Measurements from ENCODE around the gene TMEM215.
"Not testable (repeated sequence)": the region's sequence is repeated elsewhere in the genome, so short reads cannot be mapped to it uniquely, and the experiment has no call there.

TMEM215 gene

GRCh38 chr9:32776201-32776600 is 7.1 kb upstream of the TMEM215 start:
- no peaks in the 10 kb centered on the region for H3K9me3 ChIP-seq (ENCODE audit: low read length)
- no peaks in the 10 kb centered on the region for H3K36me3 ChIP-seq (ENCODE audit: insufficient read depth, low read length)
- TF ChIP-seq CTCF (IDR thresholded peaks at IDR 0.05; ENCODE audit: low read length) (no peak), EZH2 (IDR thresholded peaks at IDR 0.05; ENCODE audit: borderline replicate concordance, low read length) (no peak)
- no peak overlapping the region for H3K27ac ChIP-seq (ENCODE audit: low read depth, low read length, poor library complexity, severe bottlenecking)
- H2AFZ ChIP-seq (ENCODE audit: low read length) = no peak overlapping the region
- H3K4me2 ChIP-seq (ENCODE audit: low read length) = no peak overlapping the region
- no peaks in the 10 kb centered on the region for H3F3A ChIP-seq (ENCODE audit: insufficient read depth, low read length)
- no peaks in the 10 kb centered on the region for H3K4me1 ChIP-seq (ENCODE audit: insufficient read depth, low read length, severe bottlenecking)
- no peaks in the 10 kb centered on the region for H3K79me2 ChIP-seq (ENCODE audit: insufficient read depth, low read length)
- H3K9me2 ChIP-seq (ENCODE audit: low read depth, low read length) = no peaks in the 10 kb centered on the region
- no peak overlapping the region for H3K4me3 ChIP-seq (ENCODE audit: low read depth, low read length, poor library complexity, severe bottlenecking)
- H3K27me3 ChIP-seq (ENCODE audit: insufficient read depth, low read length) = no peaks in the 10 kb centered on the region
- H3K9ac ChIP-seq (ENCODE audit: low read length) = no peak overlapping the region
- H4K20me1 ChIP-seq (ENCODE audit: insufficient read depth, low read length) = no peaks in the 10 kb centered on the region

GRCh38 chr9:32782476-32783167 is 718 bp upstream of the TMEM215 start:
- no peaks in the 10 kb centered on the region for H3F3A ChIP-seq (ENCODE audit: insufficient read depth, low read length)
- no peaks in the 10 kb centered on the region for H4K20me1 ChIP-seq (ENCODE audit: insufficient read depth, low read length)
- no peaks in the 10 kb centered on the region for H3K9me2 ChIP-seq (ENCODE audit: low read depth, low read length)
- H2AFZ ChIP-seq (ENCODE audit: low read length) = no peak overlapping the region
- H3K4me3 ChIP-seq (ENCODE audit: low read depth, low read length, poor library complexity, severe bottlenecking) = no peak overlapping the region
- no peak overlapping the region for H3K4me2 ChIP-seq (ENCODE audit: low read length)
- H3K27me3 ChIP-seq (ENCODE audit: insufficient read depth, low read length) = no peaks in the 10 kb centered on the region
- no peaks in the 10 kb centered on the region for H3K36me3 ChIP-seq (ENCODE audit: insufficient read depth, low read length)
- H3K9me3 ChIP-seq (ENCODE audit: low read length) = no peaks in the 10 kb centered on the region
- H3K9ac ChIP-seq (ENCODE audit: low read length) = no peak overlapping the region
- TF ChIP-seq EZH2 (IDR thresholded peaks at IDR 0.05; ENCODE audit: borderline replicate concordance, low read length) (no peak), CTCF (IDR thresholded peaks at IDR 0.05; ENCODE audit: low read length) (no peak)
- H3K27ac ChIP-seq (ENCODE audit: low read depth, low read length, poor library complexity, severe bottlenecking) = no peak overlapping the region
- H3K4me1 ChIP-seq (ENCODE audit: insufficient read depth, low read length, severe bottlenecking) = no peaks in the 10 kb centered on the region
- no peaks in the 10 kb centered on the region for H3K79me2 ChIP-seq (ENCODE audit: insufficient read depth, low read length)

GRCh38 chr9:32787816-32788215 is 4.5 kb downstream of the TMEM215 start:
- H3K9me3 ChIP-seq (ENCODE audit: low read length) = no peaks in the 10 kb centered on the region
- no peaks in the 10 kb centered on the region for H3K79me2 ChIP-seq (ENCODE audit: insufficient read depth, low read length)
- no peaks in the 10 kb centered on the region for H4K20me1 ChIP-seq (ENCODE audit: insufficient read depth, low read length)
- TF ChIP-seq EZH2 (IDR thresholded peaks at IDR 0.05; ENCODE audit: borderline replicate concordance, low read length) (no peak), CTCF (IDR thresholded peaks at IDR 0.05; ENCODE audit: low read length) (no peak)
- no peak overlapping the region for H3K27ac ChIP-seq (ENCODE audit: low read depth, low read length, poor library complexity, severe bottlenecking)
- H3F3A ChIP-seq (ENCODE audit: insufficient read depth, low read length) = no peaks in the 10 kb centered on the region
- H3K27me3 ChIP-seq (ENCODE audit: insufficient read depth, low read length) = no peaks in the 10 kb centered on the region
- H3K36me3 ChIP-seq (ENCODE audit: insufficient read depth, low read length) = no peaks in the 10 kb centered on the region
- no peak overlapping the region for H3K9ac ChIP-seq (ENCODE audit: low read length)
- H3K4me1 ChIP-seq (ENCODE audit: insufficient read depth, low read length, severe bottlenecking) = no peaks in the 10 kb centered on the region
- no peak overlapping the region for H3K4me3 ChIP-seq (ENCODE audit: low read depth, low read length, poor library complexity, severe bottlenecking)
- H3K4me2 ChIP-seq (ENCODE audit: low read length) = no peak overlapping the region
- no peak overlapping the region for H2AFZ ChIP-seq (ENCODE audit: low read length)
- H3K9me2 ChIP-seq (ENCODE audit: low read depth, low read length) = no peaks in the 10 kb centered on the region

GRCh38 chr9:32796015-32796414 is 12.7 kb downstream of the TMEM215 start:
- H3K9me3 ChIP-seq (ENCODE audit: low read length); H2AFZ ChIP-seq (ENCODE audit: low read length); H3K27me3 ChIP-seq (ENCODE audit: insufficient read depth, low read length); H3K9ac ChIP-seq (ENCODE audit: low read length); H3K4me3 ChIP-seq (ENCODE audit: low read depth, low read length, poor library complexity, severe bottlenecking); H3F3A ChIP-seq (ENCODE audit: insufficient read depth, low read length); H3K79me2 ChIP-seq (ENCODE audit: insufficient read depth, low read length); H3K27ac ChIP-seq (ENCODE audit: low read depth, low read length, poor library complexity, severe bottlenecking); H3K4me2 ChIP-seq (ENCODE audit: low read length); H3K36me3 ChIP-seq (ENCODE audit: insufficient read depth, low read length); H4K20me1 ChIP-seq (ENCODE audit: insufficient read depth, low read length); H3K4me1 ChIP-seq (ENCODE audit: insufficient read depth, low read length, severe bottlenecking); H3K9me2 ChIP-seq (ENCODE audit: low read depth, low read length): not testable (repeated sequence)

All from OCI-LY1 (cell line).